ENCODE results near the gene RIPOR2. TPM values are rescaled to one million over a fixed set of nuclear protein-coding genes. Genes with fewer than 3 reads are reported as not detected.
A peak's percentile ranks its signal among the peaks of the same experiment; 100 is the strongest.
"Not testable (repeated sequence)": the region's sequence is repeated elsewhere in the genome, so short reads cannot be mapped to it uniquely, and the experiment has no call there.

The RIPOR2 gene
- total and polyA plus RNA-seq, 8 donors = 2.0 to 19.3 (median 9.4) TPM; not detected in 1

DNA sequence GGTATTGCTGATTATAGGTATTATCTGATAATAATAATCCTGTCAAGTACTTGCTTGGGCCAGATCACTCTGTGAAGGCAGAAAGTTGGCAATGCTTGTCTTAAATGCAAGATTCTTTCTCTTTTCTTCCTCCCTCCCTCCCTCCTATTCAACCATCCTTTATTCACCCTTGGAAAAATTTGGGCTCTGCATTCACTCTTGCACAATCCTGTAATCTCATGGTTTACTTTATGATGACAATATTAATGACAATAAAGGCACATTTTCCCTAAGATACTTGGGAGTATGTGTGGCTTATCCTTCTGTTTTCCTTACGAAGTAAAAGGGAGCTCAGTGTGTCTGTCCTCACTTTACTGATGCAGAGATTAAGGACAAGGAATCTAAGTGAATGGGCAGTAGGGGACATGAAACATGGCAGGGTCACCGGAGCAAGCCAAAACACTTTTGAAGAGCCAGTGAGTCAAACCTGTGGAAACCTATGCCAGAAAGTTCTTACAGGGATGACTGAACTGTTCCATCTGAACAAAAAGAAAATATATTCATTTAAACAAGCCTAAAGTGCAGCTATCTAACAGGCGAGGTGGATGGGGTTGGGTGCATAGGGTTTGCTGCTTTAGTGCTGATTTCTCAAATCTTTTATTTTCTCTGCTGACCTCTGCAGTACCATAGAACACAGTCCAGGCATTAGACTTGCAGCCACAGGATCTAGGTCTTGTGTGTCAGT, 14.6 kb upstream of the RIPOR2 start:
- Histone ChIP-seq H3K27ac (peak overlapping the region in 2 of 5 donors; percentile 41 to 73), H3K27me3 (no peaks in the 10 kb centered on the region), H3K9me3 (peaks cover 0 to 10% (median 4%) of the 10 kb centered on the region in 4 donors), H3K4me3 (no peak overlapping the region), H3K4me1 (peaks cover 0 to 24% (median 10%) of the 10 kb centered on the region in 4 donors), H3K36me3 (no peaks in the 10 kb centered on the region)
- intact Hi-C loops (cut with DNase I; ENCODE audit: low total_unique reads) = no loop called here
- WGBS, 5 donors = 67 to 81% (median 68%) methylated on average over 3 of the region's 3 CpGs
- TF ChIP-seq POLR2AphosphoS5 (IDR thresholded peaks at IDR 0.05) (no peak), EP300 (IDR thresholded peaks at IDR 0.05) (no peak)
- DNase-seq = no peak

DNA sequence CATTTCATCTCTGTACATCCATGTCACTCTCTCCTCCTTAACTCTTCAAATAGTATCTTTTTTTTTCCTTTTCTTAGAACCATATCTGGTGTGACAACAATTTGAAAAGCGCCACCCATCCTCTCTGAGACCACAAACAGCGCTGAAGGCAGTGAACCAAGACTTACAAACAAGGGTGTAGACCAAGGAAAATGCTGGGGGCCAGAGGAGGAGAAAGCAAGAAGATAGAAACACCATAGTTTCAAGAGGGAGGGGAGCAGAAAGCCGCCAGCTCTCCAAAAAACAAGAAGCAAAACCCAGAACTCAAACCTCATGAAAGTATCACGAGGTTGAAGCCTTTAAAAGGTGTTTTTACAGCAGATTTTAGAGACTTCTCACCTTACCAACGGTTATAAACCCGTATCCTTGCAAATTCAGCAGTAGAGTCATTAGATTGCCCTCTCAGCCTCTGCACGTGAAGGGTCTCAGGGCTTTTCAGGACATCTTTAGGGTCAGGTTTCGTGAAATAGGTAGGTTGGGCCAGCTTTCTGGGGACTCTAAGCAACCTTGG, 13.3 kb upstream of the RIPOR2 start:
- H3K4me3 ChIP-seq = no peak overlapping the region
- peaks cover 0 to 24% (median 10%) of the 10 kb centered on the region in 4 donors for H3K4me1 ChIP-seq
- DNase-seq = peak in 1 of 2 donors; percentile 45
- no peak overlapping the region for H3K27ac ChIP-seq
- no peaks in the 10 kb centered on the region for H3K27me3 ChIP-seq
- peaks cover 0 to 23% (median 11%) of the 10 kb centered on the region in 4 donors for H3K9me3 ChIP-seq
- H3K36me3 ChIP-seq = no peaks in the 10 kb centered on the region
- 75 to 89% (median 81%) methylated on average over 8 of the region's 8 CpGs for WGBS, 5 donors
- TF ChIP-seq EP300 (IDR thresholded peaks at IDR 0.05) = no peak
- no peak for TF ChIP-seq POLR2AphosphoS5 (IDR thresholded peaks at IDR 0.05)
- TF ChIP-seq, protein P1, sequence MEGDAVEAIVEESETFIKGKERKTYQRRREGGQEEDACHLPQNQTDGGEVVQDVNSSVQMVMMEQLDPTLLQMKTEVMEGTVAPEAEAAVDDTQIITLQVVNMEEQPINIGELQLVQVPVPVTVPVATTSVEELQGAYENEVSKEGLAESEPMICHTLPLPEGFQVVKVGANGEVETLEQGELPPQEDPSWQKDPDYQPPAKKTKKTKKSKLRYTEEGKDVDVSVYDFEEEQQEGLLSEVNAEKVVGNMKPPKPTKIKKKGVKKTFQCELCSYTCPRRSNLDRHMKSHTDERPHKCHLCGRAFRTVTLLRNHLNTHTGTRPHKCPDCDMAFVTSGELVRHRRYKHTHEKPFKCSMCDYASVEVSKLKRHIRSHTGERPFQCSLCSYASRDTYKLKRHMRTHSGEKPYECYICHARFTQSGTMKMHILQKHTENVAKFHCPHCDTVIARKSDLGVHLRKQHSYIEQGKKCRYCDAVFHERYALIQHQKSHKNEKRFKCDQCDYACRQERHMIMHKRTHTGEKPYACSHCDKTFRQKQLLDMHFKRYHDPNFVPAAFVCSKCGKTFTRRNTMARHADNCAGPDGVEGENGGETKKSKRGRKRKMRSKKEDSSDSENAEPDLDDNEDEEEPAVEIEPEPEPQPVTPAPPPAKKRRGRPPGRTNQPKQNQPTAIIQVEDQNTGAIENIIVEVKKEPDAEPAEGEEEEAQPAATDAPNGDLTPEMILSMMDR (IDR thresholded peaks at IDR 0.05) = no peak
- no peak for TF ChIP-seq POLR2A (IDR thresholded peaks at IDR 0.05)
- intact Hi-C loops (cut with DNase I; ENCODE audit: low total_unique reads) = no loop called here

DNA sequence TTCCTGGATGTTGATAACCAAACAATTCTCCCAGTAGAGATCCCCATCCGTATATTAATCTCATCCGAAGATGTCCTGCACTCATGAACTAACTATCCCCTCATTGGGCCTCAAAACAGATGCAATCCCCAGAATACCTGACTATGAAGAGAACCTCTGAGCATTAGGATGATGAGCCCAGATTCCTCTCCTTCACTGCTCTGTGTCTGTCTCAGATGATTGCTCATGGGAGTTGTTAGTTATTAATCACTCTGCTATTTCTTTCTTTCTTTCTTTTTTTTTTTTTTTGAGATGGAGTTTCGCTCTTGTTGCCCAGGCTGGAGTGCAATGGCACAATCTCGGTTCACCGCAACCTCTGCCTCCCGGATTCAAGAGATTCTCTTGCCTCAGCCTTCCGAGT, 12.5 kb upstream of the RIPOR2 start:
- H3K27me3 ChIP-seq; intact Hi-C loops (cut with DNase I; ENCODE audit: low total_unique reads); DNase-seq; H3K4me3 ChIP-seq; H3K36me3 ChIP-seq: not testable (repeated sequence)
- peaks cover 0 to 24% (median 10%) of the 10 kb centered on the region in 4 donors for H3K4me1 ChIP-seq
- WGBS, 5 donors = 86 to 98% (median 90%) methylated on average over 7 of the region's 7 CpGs
- peak overlapping the region in 1 of 5 donors; percentile 20 for H3K27ac ChIP-seq
- peaks cover 0 to 31% (median 17%) of the 10 kb centered on the region in 4 donors for H3K9me3 ChIP-seq

DNA sequence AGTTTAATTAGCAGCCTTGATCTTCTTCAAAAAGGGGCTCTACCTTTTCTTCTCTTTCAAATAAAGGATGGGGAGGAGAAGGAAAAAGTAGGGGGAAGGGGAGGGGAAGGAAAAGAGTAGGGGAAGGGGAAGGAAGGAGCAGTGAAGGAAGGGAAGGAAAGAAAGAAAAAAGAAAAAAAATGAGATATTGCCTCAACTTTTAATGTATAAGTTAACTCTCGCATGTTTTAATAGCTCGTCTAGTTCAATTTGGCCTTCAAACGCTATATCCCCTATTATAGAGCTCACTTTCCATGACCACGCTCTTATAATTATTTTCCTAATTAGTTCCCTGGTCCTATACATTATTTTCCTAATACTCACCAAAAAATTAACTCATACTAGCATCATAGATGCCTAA, 11.9 kb upstream of the RIPOR2 start:
- no peak overlapping the region for H3K4me3 ChIP-seq
- 94 to 99% (median 98%) methylated on average over 4 of the region's 4 CpGs for WGBS, 5 donors
- DNase-seq = no peak
- no peaks in the 10 kb centered on the region for H3K36me3 ChIP-seq
- peaks cover 0 to 24% (median 10%) of the 10 kb centered on the region in 4 donors for H3K4me1 ChIP-seq
- no peaks in the 10 kb centered on the region for H3K27me3 ChIP-seq
- peaks cover 0 to 31% (median 17%) of the 10 kb centered on the region in 4 donors for H3K9me3 ChIP-seq
- TF ChIP-seq POLR2AphosphoS5 (IDR thresholded peaks at IDR 0.05) = no peak
- no peak for TF ChIP-seq EP300 (IDR thresholded peaks at IDR 0.05)
- no peak for TF ChIP-seq POLR2A (IDR thresholded peaks at IDR 0.05)
- TF ChIP-seq, protein P1 (IDR thresholded peaks at IDR 0.05) = no peak
- intact Hi-C loops (cut with DNase I; ENCODE audit: low total_unique reads) = no loop called here
- no peak overlapping the region for H3K27ac ChIP-seq

DNA sequence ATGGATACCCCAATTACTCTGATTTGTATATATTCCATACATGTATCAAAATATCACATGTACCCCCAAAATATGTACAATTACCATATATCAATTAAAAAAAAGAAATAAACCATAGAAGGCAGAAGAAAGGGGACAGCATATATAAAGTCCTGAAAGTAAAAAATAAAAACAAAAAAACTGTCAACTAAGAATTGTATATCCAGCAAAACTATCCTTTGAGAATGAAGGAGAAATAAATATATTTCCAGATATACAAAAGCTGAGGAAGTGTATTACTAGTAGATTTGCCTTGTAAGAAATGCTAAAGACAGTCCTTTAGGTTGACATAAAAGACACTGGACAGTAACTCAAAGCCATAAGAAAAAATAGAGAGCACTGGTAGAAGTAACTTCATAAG, 9.3 kb upstream of the RIPOR2 start:
- Histone ChIP-seq H3K36me3 (no peaks in the 10 kb centered on the region), H3K27me3 (no peaks in the 10 kb centered on the region), H3K4me3 (no peak overlapping the region), H3K4me1 (peaks cover 0 to 6% (median 3%) of the 10 kb centered on the region in 4 donors), H3K27ac (no peak overlapping the region), H3K9me3 (peaks cover 0 to 31% (median 17%) of the 10 kb centered on the region in 4 donors)
- no peak for DNase-seq
- intact Hi-C loops (cut with DNase I; ENCODE audit: low total_unique reads) = no loop called here
- TF ChIP-seq, protein P1 (IDR thresholded peaks at IDR 0.05) = no peak

Data from stomach (tissue), 9 donors.